Measurements from ENCODE around the gene DAGLA. TPM values are rescaled to one million over a fixed set of nuclear protein-coding genes. Genes with fewer than 3 reads are reported as not detected.

DAGLA gene
- total RNA-seq, 1 experiment from 2014 or later = 4.5 TPM

DNA sequence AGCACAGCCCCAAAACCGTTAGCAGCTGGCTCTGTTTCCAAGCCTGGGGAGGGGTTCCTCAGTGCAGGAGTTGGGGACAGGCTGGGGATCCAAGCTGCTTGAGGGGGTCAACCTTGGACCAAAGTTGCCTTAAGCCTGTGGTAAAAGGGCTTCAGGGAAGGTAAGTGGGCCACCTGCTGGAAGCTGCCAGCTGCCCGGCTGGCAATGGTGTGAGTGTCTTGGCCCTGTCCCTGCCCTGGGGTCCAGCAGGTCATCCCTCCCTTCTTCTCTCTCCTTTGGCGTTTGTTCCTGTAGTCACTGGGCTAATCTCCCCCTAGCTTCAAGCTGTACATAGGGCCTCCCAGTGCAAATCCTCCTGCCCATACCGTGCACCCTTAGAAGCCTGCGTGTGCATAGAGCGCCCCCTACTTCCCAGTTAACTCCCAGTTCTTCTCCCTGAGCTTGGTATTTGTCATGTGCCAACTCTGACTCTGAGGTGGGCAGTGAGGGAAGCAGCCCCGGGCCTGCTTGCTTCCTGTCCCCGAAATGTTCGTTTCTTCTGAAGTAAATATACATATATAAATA, 107.8 kb downstream of the DAGLA start:
- Histone ChIP-seq H3K9me3 (ENCODE audit: control insufficient read depth, low read depth, low read length) (no peaks in the 10 kb centered on the region), H3K27ac (ENCODE audit: insufficient read length, low read depth, low read length) (no peak overlapping the region), H2AK5ac (ENCODE audit: insufficient read length, low read length) (no peak overlapping the region), H3K4me1 (ENCODE audit: insufficient read depth, low read length) (no peaks in the 10 kb centered on the region), H4K20me1 (ENCODE audit: control insufficient read depth, insufficient read depth, insufficient read length) (peaks cover 2% of the 10 kb centered on the region), H3T11ph (ENCODE audit: low read length) (no peak overlapping the region), H2BK12ac (ENCODE audit: insufficient read length, low read depth, low read length) (no peak overlapping the region), H4K5ac (ENCODE audit: insufficient read length, low read depth, low read length) (no peak overlapping the region), H3K18ac (ENCODE audit: insufficient read length, low read depth, low read length) (no peak overlapping the region), H3K27me3 (ENCODE audit: insufficient read depth, low read length) (no peaks in the 10 kb centered on the region), H3K23me2 (ENCODE audit: insufficient read length, low read depth, low read length, poor library complexity, severe bottlenecking) (no peaks in the 10 kb centered on the region), H2BK15ac (ENCODE audit: low read depth, low read length) (no peak overlapping the region), H3K56ac (ENCODE audit: insufficient read length, low read depth, low read length) (no peak overlapping the region), H3K23ac (ENCODE audit: insufficient read length, low read depth, low read length) (no peak overlapping the region), H3K79me2 (ENCODE audit: insufficient read depth, low read length) (peaks cover under 1% of the 10 kb centered on the region; the same call in 1 of the 2 replicates), H2BK20ac (ENCODE audit: low read depth, low read length, poor library complexity, severe bottlenecking) (no peak overlapping the region), H4K8ac (replicated peaks; ENCODE audit: insufficient read length, low read depth, low read length) (no peak overlapping the region), H3K79me1 (ENCODE audit: insufficient read depth, low read depth, low read length, poor library complexity, severe bottlenecking) (no peaks in the 10 kb centered on the region), H3K4me2 (ENCODE audit: insufficient read depth, insufficient read length, low read length) (no peak overlapping the region), H2AFZ (ENCODE audit: low read length) (no peak overlapping the region), H3K14ac (ENCODE audit: insufficient read depth, low read length) (no peak overlapping the region), H3K4ac (ENCODE audit: low read depth, low read length) (no peak overlapping the region), H2BK120ac (ENCODE audit: low read depth, low read length, poor library complexity, severe bottlenecking) (no peak overlapping the region), H2BK5ac (ENCODE audit: insufficient read length, low read length) (no peak overlapping the region), H4K91ac (ENCODE audit: insufficient read length, low read depth, low read length) (no peak overlapping the region), H3K9ac (ENCODE audit: extremely low read depth, insufficient read length, low read length) (no peak overlapping the region)
- H3K9me3 Mint-ChIP-seq = no peaks in the 10 kb centered on the region
- H3K4me3 Mint-ChIP-seq = no peak overlapping the region
- H3K27me3 Mint-ChIP-seq (ENCODE audit: low read depth) = no peaks in the 10 kb centered on the region; the same call in 1 of the 2 replicates
- peak overlapping the region in 1 of 3 experiments; percentile 53; a peak in 1 of 7 replicates for H3K27ac Mint-ChIP-seq
- H3K4me1 Mint-ChIP-seq = peaks cover 7 to 9% of the 10 kb centered on the region in 2 experiments
- TF ChIP-seq, protein P1, sequence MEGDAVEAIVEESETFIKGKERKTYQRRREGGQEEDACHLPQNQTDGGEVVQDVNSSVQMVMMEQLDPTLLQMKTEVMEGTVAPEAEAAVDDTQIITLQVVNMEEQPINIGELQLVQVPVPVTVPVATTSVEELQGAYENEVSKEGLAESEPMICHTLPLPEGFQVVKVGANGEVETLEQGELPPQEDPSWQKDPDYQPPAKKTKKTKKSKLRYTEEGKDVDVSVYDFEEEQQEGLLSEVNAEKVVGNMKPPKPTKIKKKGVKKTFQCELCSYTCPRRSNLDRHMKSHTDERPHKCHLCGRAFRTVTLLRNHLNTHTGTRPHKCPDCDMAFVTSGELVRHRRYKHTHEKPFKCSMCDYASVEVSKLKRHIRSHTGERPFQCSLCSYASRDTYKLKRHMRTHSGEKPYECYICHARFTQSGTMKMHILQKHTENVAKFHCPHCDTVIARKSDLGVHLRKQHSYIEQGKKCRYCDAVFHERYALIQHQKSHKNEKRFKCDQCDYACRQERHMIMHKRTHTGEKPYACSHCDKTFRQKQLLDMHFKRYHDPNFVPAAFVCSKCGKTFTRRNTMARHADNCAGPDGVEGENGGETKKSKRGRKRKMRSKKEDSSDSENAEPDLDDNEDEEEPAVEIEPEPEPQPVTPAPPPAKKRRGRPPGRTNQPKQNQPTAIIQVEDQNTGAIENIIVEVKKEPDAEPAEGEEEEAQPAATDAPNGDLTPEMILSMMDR (conservative IDR thresholded peaks at IDR 0.05) = peak; percentile 81
- H3K36me3 Mint-ChIP-seq (ENCODE audit: insufficient read depth in 1 of 3, low read depth in 3 of 3) = peaks cover 29 to 69% (median 67%) of the 10 kb centered on the region in 3 experiments
- WGBS (ENCODE audit: extremely low coverage, insufficient read length, low lambda C conversion rate) = no CpG with 5 or more reads among the region's 9 CpGs
- peak; percentile 74 for DNase-seq

All from H9 (cell line).